ENCODE data around the gene VDAC2.
A peak's percentile ranks its signal among the peaks of the same experiment; 100 is the strongest.
"Not testable (repeated sequence)": the region's sequence is repeated elsewhere in the genome, so short reads cannot be mapped to it uniquely, and the experiment has no call there.

Gene VDAC2

GRCh38 chr10:75209086-75209920 lies 1.3 kb upstream of the VDAC2 start:
- Histone ChIP-seq H3K36me3 (ENCODE audit: control insufficient read depth, insufficient read depth, low read length) (peaks cover 10% of the 10 kb centered on the region), H3K4me3 (ENCODE audit: insufficient read depth, low read depth, low read length, poor library complexity, severe bottlenecking) (peak overlapping the region; percentile 86), H3K27me3 (replicated peaks; ENCODE audit: control insufficient read depth, insufficient read depth, low read length, poor library complexity, severe bottlenecking) (no peaks in the 10 kb centered on the region), H3K9me3 (ENCODE audit: control insufficient read depth, low read length) (no peaks in the 10 kb centered on the region), H3K27ac (ENCODE audit: insufficient read depth, low read length, poor library complexity, severe bottlenecking) (peak overlapping the region; percentile 95), H3K4me1 (ENCODE audit: control insufficient read depth, insufficient read depth, low read length, poor library complexity, severe bottlenecking) (peaks cover 6% of the 10 kb centered on the region)
- DNase-seq, result no peak

- peak; percentile 48 to 65 (median 61) for DNase-seq
- H3K27ac ChIP-seq (ENCODE audit: insufficient read depth, low read length, poor library complexity, severe bottlenecking), result peak overlapping the region; percentile 95
- H3K9me3 ChIP-seq (ENCODE audit: control insufficient read depth, low read length), result no peaks in the 10 kb centered on the region
- H3K4me3 ChIP-seq (ENCODE audit: insufficient read depth, low read depth, low read length, poor library complexity, severe bottlenecking), result peak overlapping the region; percentile 86
- H3K27me3 ChIP-seq (replicated peaks; ENCODE audit: control insufficient read depth, insufficient read depth, low read length, poor library complexity, severe bottlenecking), result no peaks in the 10 kb centered on the region
- H3K36me3 ChIP-seq (ENCODE audit: control insufficient read depth, insufficient read depth, low read length), result peaks cover 12% of the 10 kb centered on the region
- H3K4me1 ChIP-seq (ENCODE audit: control insufficient read depth, insufficient read depth, low read length, poor library complexity, severe bottlenecking), result peaks cover 6% of the 10 kb centered on the region
These were observed 695 bp upstream of the VDAC2 start for GRCh38 chr10:75209921-75210281.

- DNase-seq, result no peak
- Histone ChIP-seq H3K4me3 (ENCODE audit: insufficient read depth, low read depth, low read length, poor library complexity, severe bottlenecking) (peak overlapping the region; percentile 86), H3K27me3 (replicated peaks; ENCODE audit: control insufficient read depth, insufficient read depth, low read length, poor library complexity, severe bottlenecking) (no peaks in the 10 kb centered on the region), H3K9me3 (ENCODE audit: control insufficient read depth, low read length) (no peaks in the 10 kb centered on the region), H3K4me1 (ENCODE audit: control insufficient read depth, insufficient read depth, low read length, poor library complexity, severe bottlenecking) (peaks cover 6% of the 10 kb centered on the region), H3K36me3 (ENCODE audit: control insufficient read depth, insufficient read depth, low read length) (peaks cover 23% of the 10 kb centered on the region), H3K27ac (ENCODE audit: insufficient read depth, low read length, poor library complexity, severe bottlenecking) (peak overlapping the region; percentile 95)
These were observed 553 bp downstream of the VDAC2 start for GRCh38 chr10:75211007-75211691.

- H3K27ac ChIP-seq (ENCODE audit: insufficient read depth, low read length, poor library complexity, severe bottlenecking), result no peak overlapping the region
- peaks cover 35% of the 10 kb centered on the region for H3K36me3 ChIP-seq (ENCODE audit: control insufficient read depth, insufficient read depth, low read length)
- H3K4me1 ChIP-seq (ENCODE audit: control insufficient read depth, insufficient read depth, low read length, poor library complexity, severe bottlenecking), result peaks cover 6% of the 10 kb centered on the region
- H3K9me3 ChIP-seq (ENCODE audit: control insufficient read depth, low read length), result no peaks in the 10 kb centered on the region
- no peak for DNase-seq
- no peak overlapping the region for H3K4me3 ChIP-seq (ENCODE audit: insufficient read depth, low read depth, low read length, poor library complexity, severe bottlenecking)
- H3K27me3 ChIP-seq (replicated peaks; ENCODE audit: control insufficient read depth, insufficient read depth, low read length, poor library complexity, severe bottlenecking), result no peaks in the 10 kb centered on the region
These were observed 1.7 kb downstream of the VDAC2 start for GRCh38 chr10:75212343-75212742.

GRCh38 chr10:75220274-75220673 lies 9.7 kb downstream of the VDAC2 start:
- Histone ChIP-seq H3K36me3 (ENCODE audit: control insufficient read depth, insufficient read depth, low read length) (peaks cover 81% of the 10 kb centered on the region), H3K27me3 (replicated peaks; ENCODE audit: control insufficient read depth, insufficient read depth, low read length, poor library complexity, severe bottlenecking) (no peaks in the 10 kb centered on the region), H3K4me1 (ENCODE audit: control insufficient read depth, insufficient read depth, low read length, poor library complexity, severe bottlenecking) (no peaks in the 10 kb centered on the region), H3K4me3 (ENCODE audit: insufficient read depth, low read depth, low read length, poor library complexity, severe bottlenecking) (no peak overlapping the region), H3K27ac (ENCODE audit: insufficient read depth, low read length, poor library complexity, severe bottlenecking) (no peak overlapping the region), H3K9me3 (ENCODE audit: control insufficient read depth, low read length) (no peaks in the 10 kb centered on the region)
- no peak for DNase-seq

GRCh38 chr10:75221492-75221891 lies 10.9 kb downstream of the VDAC2 start:
- peaks cover 78% of the 10 kb centered on the region for H3K36me3 ChIP-seq (ENCODE audit: control insufficient read depth, insufficient read depth, low read length)
- not testable (repeated sequence) for H3K4me1 ChIP-seq (ENCODE audit: control insufficient read depth, insufficient read depth, low read length, poor library complexity, severe bottlenecking); H3K27me3 ChIP-seq (replicated peaks; ENCODE audit: control insufficient read depth, insufficient read depth, low read length, poor library complexity, severe bottlenecking); H3K27ac ChIP-seq (ENCODE audit: insufficient read depth, low read length, poor library complexity, severe bottlenecking); H3K9me3 ChIP-seq (ENCODE audit: control insufficient read depth, low read length); H3K4me3 ChIP-seq (ENCODE audit: insufficient read depth, low read depth, low read length, poor library complexity, severe bottlenecking); DNase-seq

GRCh38 chr10:75223507-75223906 lies 12.9 kb downstream of the VDAC2 start:
- H3K27ac ChIP-seq (ENCODE audit: insufficient read depth, low read length, poor library complexity, severe bottlenecking), result no peak overlapping the region
- no peaks in the 10 kb centered on the region for H3K27me3 ChIP-seq (replicated peaks; ENCODE audit: control insufficient read depth, insufficient read depth, low read length, poor library complexity, severe bottlenecking)
- no peaks in the 10 kb centered on the region for H3K9me3 ChIP-seq (ENCODE audit: control insufficient read depth, low read length)
- H3K4me3 ChIP-seq (ENCODE audit: insufficient read depth, low read depth, low read length, poor library complexity, severe bottlenecking), result no peak overlapping the region
- H3K4me1 ChIP-seq (ENCODE audit: control insufficient read depth, insufficient read depth, low read length, poor library complexity, severe bottlenecking), result peaks cover 5% of the 10 kb centered on the region
- DNase-seq, result no peak
- H3K36me3 ChIP-seq (ENCODE audit: control insufficient read depth, insufficient read depth, low read length), result peaks cover 69% of the 10 kb centered on the region

GRCh38 chr10:75226095-75226494 lies 15.5 kb downstream of the VDAC2 start:
- Histone ChIP-seq H3K27ac (ENCODE audit: insufficient read depth, low read length, poor library complexity, severe bottlenecking) (no peak overlapping the region), H3K4me1 (ENCODE audit: control insufficient read depth, insufficient read depth, low read length, poor library complexity, severe bottlenecking) (peaks cover 5% of the 10 kb centered on the region), H3K36me3 (ENCODE audit: control insufficient read depth, insufficient read depth, low read length) (peaks cover 59% of the 10 kb centered on the region), H3K4me3 (ENCODE audit: insufficient read depth, low read depth, low read length, poor library complexity, severe bottlenecking) (no peak overlapping the region), H3K27me3 (replicated peaks; ENCODE audit: control insufficient read depth, insufficient read depth, low read length, poor library complexity, severe bottlenecking) (no peaks in the 10 kb centered on the region), H3K9me3 (ENCODE audit: control insufficient read depth, low read length) (no peaks in the 10 kb centered on the region)
- DNase-seq, result no peak

- DNase-seq, result no peak
- Histone ChIP-seq H3K27me3 (replicated peaks; ENCODE audit: control insufficient read depth, insufficient read depth, low read length, poor library complexity, severe bottlenecking) (no peaks in the 10 kb centered on the region), H3K27ac (ENCODE audit: insufficient read depth, low read length, poor library complexity, severe bottlenecking) (peak overlapping the region; percentile 40), H3K4me1 (ENCODE audit: control insufficient read depth, insufficient read depth, low read length, poor library complexity, severe bottlenecking) (peaks cover 5% of the 10 kb centered on the region), H3K9me3 (ENCODE audit: control insufficient read depth, low read length) (no peaks in the 10 kb centered on the region), H3K36me3 (ENCODE audit: control insufficient read depth, insufficient read depth, low read length) (peaks cover 59% of the 10 kb centered on the region), H3K4me3 (ENCODE audit: insufficient read depth, low read depth, low read length, poor library complexity, severe bottlenecking) (no peak overlapping the region)
These were observed 16.1 kb downstream of the VDAC2 start for GRCh38 chr10:75226656-75227055.

- DNase-seq, result no peak
- Histone ChIP-seq H3K4me3 (ENCODE audit: insufficient read depth, low read depth, low read length, poor library complexity, severe bottlenecking) (no peak overlapping the region), H3K36me3 (ENCODE audit: control insufficient read depth, insufficient read depth, low read length) (peaks cover 55% of the 10 kb centered on the region), H3K9me3 (ENCODE audit: control insufficient read depth, low read length) (no peaks in the 10 kb centered on the region), H3K27me3 (replicated peaks; ENCODE audit: control insufficient read depth, insufficient read depth, low read length, poor library complexity, severe bottlenecking) (no peaks in the 10 kb centered on the region), H3K27ac (ENCODE audit: insufficient read depth, low read length, poor library complexity, severe bottlenecking) (no peak overlapping the region), H3K4me1 (ENCODE audit: control insufficient read depth, insufficient read depth, low read length, poor library complexity, severe bottlenecking) (peaks cover 5% of the 10 kb centered on the region)
These were observed 17.7 kb downstream of the VDAC2 start for GRCh38 chr10:75228278-75228677.
